Esophagus muscularis mucosa (tissue), 4 donors: Measurements from ENCODE around the gene DGKD. TPM values are rescaled to one million over a fixed set of nuclear protein-coding genes. Genes with fewer than 3 reads are reported as not detected.

Experiments used
- DNase-seq: peaks from one replicate; pipeline ENCODE4 v3.0.0-alpha.2; 2017; ENCODE audit errors: extremely low spot score
- H3K27ac ChIP-seq, 4 donors: fragments of 200-600 bp; sonication (generic); replicated peaks in 1 of 4; 1 replicate in 3 of 4; 2 replicates in 1 of 4; pipeline ENCODE4 v1.5.1; 2016 to 2019; ENCODE audit warnings: mild to moderate bottlenecking in 1 of 4
- H3K27me3 ChIP-seq, 4 donors: fragments of 200-600 bp; sonication (generic); one replicate each; pipeline versions ENCODE4 v1.5.1 to v1.6.0; 2016 to 2019
- H3K36me3 ChIP-seq, 4 donors: fragments of 200-600 bp; sonication (generic); one replicate each; pipeline ENCODE4 v1.5.1; 2016 to 2019
- H3K4me1 ChIP-seq, 4 donors: fragments of 200-600 bp; sonication (generic); one replicate each; pipeline ENCODE4 v1.5.1; 2016 to 2019
- H3K4me3 ChIP-seq, 4 donors: fragments of 200-600 bp; sonication (generic); 1 replicate in 2 of 4; 2 replicates in 2 of 4; pipeline ENCODE4 v1.5.1; 2016 to 2019; ENCODE audit warnings: mild to moderate bottlenecking in 4 of 4, moderate library complexity in 1 of 4
- H3K9me3 ChIP-seq, 4 donors: fragments of 200-600 bp; sonication (generic); 1 replicate in 3 of 4; 2 replicates in 1 of 4; pipeline ENCODE4 v1.5.1; 2016 to 2019
- EP300 ChIP-seq: sonication (generic); formaldehyde crosslinking; IDR thresholded peaks from one replicate; pipeline ENCODE4 v1.6.1; 2017; ENCODE audit warnings: antibody characterized with exemption
- POLR2A ChIP-seq: fragments of 450-650 bp; IDR thresholded peaks from one replicate; pipeline ENCODE4 v1.6.1; 2017; ENCODE audit warnings: antibody characterized with exemption, moderate library complexity, mild to moderate bottlenecking, low read depth
- POLR2AphosphoS5 ChIP-seq, 2 donors: sonication (generic); formaldehyde crosslinking; IDR thresholded peaks; one replicate each; pipeline ENCODE4 v1.6.1; 2017; ENCODE audit warnings: antibody characterized with exemption in 2 of 2
- WGBS: methylation state at CpG from one replicate; pipeline ENCODE4 v1.1.5; 2018; 5-methylcytosine and 5-hydroxymethylcytosine counted together
- intact Hi-C: fragments of 100-400 bp; cut with DNase I; formaldehyde crosslinking; loops from one replicate; pipeline ENCODE4 v1.15.1; 2023
- total RNA-seq, 4 donors: library from RNA; depleted of rRNA; stranded (reverse); fragments of >200 nt; gene quantifications; one replicate each; pipeline versions ENCODE4 v1.1.0 to v1.2.1, GENCODE V29; 2016
- TF ChIP-seq, protein P1 (sequence below), 3 experiments: fragments of 200-600 bp in 2 of 3; fragments of 450-650 bp in 1 of 3; sonication (generic) in 2 of 3; IDR thresholded peaks; one replicate each; pipeline ENCODE4 v1.5.1; 2017 to 2019; ENCODE audit warnings: antibody characterized with exemption in 3 of 3, mild to moderate bottlenecking in 2 of 3, moderate library complexity in 1 of 3

The DGKD gene
- total RNA-seq, 4 donors from 2014 or later: 11.6 to 16.1 (median 13.3) TPM

DNA sequence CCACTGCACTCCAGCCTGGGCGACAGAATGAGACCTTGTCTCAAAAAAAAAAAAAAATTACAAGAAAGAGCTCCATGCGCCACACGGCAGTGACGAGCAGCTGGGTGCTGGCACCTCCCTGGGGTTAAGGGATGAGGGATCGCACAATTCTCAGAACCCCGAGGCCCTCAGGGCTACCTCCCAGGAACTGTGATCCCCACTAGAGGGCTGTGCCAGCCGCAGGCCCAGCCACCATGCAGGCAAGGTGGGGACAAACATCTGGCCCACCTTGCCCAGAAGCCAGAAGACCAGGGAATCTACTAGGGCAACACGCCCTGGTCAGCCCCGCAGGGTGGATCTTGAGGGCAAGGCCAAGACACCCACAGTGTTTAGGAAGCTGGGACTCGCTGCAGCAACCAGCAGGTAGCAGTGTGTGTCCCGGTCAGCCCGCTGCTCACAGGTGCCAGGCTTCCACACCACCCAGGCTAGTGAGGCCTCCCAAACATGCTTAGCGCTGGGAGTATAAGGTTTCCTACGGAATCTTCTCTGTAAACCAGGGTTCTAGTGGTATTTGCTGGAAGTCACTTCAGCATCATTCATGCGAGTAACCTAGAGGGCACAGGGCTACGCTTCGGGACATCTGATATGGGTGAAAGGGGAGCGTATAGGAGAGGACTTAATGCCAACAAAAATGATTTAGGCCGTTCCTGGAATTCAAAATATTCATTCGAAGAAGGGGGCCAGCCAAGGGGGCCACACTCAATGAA, 39.9 kb upstream of the DGKD start:
- no peaks in the 10 kb centered on the region for H3K36me3 ChIP-seq
- no peak overlapping the region for H3K27ac ChIP-seq
- DNase-seq: no peak
- WGBS: 89% methylated on average over 16 of the region's 20 CpGs
- intact Hi-C loops: no loop called here
- no peaks in the 10 kb centered on the region for H3K9me3 ChIP-seq
- no peak overlapping the region for H3K4me3 ChIP-seq
- no peaks in the 10 kb centered on the region for H3K4me1 ChIP-seq
- TF ChIP-seq, protein P1, sequence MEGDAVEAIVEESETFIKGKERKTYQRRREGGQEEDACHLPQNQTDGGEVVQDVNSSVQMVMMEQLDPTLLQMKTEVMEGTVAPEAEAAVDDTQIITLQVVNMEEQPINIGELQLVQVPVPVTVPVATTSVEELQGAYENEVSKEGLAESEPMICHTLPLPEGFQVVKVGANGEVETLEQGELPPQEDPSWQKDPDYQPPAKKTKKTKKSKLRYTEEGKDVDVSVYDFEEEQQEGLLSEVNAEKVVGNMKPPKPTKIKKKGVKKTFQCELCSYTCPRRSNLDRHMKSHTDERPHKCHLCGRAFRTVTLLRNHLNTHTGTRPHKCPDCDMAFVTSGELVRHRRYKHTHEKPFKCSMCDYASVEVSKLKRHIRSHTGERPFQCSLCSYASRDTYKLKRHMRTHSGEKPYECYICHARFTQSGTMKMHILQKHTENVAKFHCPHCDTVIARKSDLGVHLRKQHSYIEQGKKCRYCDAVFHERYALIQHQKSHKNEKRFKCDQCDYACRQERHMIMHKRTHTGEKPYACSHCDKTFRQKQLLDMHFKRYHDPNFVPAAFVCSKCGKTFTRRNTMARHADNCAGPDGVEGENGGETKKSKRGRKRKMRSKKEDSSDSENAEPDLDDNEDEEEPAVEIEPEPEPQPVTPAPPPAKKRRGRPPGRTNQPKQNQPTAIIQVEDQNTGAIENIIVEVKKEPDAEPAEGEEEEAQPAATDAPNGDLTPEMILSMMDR (IDR thresholded peaks at IDR 0.05): no peak
- TF ChIP-seq POLR2AphosphoS5 (IDR thresholded peaks at IDR 0.05) (no peak), EP300 (no peak)
- no peaks in the 10 kb centered on the region for H3K27me3 ChIP-seq

- Histone ChIP-seq H3K9me3 (no peaks in the 10 kb centered on the region), H3K4me1 (no peaks in the 10 kb centered on the region), H3K27me3 (peaks cover 0 to 5% (median 0%) of the 10 kb centered on the region in 4 donors), H3K4me3 (no peak overlapping the region), H3K27ac (no peak overlapping the region), H3K36me3 (no peaks in the 10 kb centered on the region)
- 74% methylated on average over 7 of the region's 7 CpGs for WGBS
- no peak for DNase-seq
- intact Hi-C loops: no loop called here
- TF ChIP-seq, protein P1 (IDR thresholded peaks at IDR 0.05): no peak
- TF ChIP-seq POLR2A (no peak), EP300 (no peak), POLR2AphosphoS5 (IDR thresholded peaks at IDR 0.05) (no peak)
These were observed 36.9 kb upstream of the DGKD start for GRCh38 chr2:233317196-233317943.

GRCh38 chr2:233319256-233319655, 35.0 kb upstream of the DGKD start:
- Histone ChIP-seq H3K4me3 (no peak overlapping the region), H3K27ac (no peak overlapping the region), H3K9me3 (no peaks in the 10 kb centered on the region), H3K4me1 (no peaks in the 10 kb centered on the region), H3K36me3 (no peaks in the 10 kb centered on the region), H3K27me3 (peaks cover 0 to 5% (median 0%) of the 10 kb centered on the region in 4 donors)
- intact Hi-C loops: no loop called here
- DNase-seq: no peak
- TF ChIP-seq POLR2AphosphoS5 (IDR thresholded peaks at IDR 0.05) (no peak), POLR2A (no peak), EP300 (no peak)
- TF ChIP-seq, protein P1 (IDR thresholded peaks at IDR 0.05): no peak
- 85% methylated on average over 5 of the region's 5 CpGs for WGBS

GRCh38 chr2:233320470-233320869, 33.8 kb upstream of the DGKD start:
- Histone ChIP-seq H3K27ac (no peak overlapping the region), H3K4me3 (no peak overlapping the region), H3K9me3 (no peaks in the 10 kb centered on the region), H3K4me1 (no peaks in the 10 kb centered on the region), H3K27me3 (peaks cover 0 to 5% (median 0%) of the 10 kb centered on the region in 4 donors), H3K36me3 (no peaks in the 10 kb centered on the region)
- DNase-seq: no peak
- 97% methylated on average over 14 of the region's 17 CpGs for WGBS
- TF ChIP-seq EP300: no peak
- TF ChIP-seq, protein P1 (IDR thresholded peaks at IDR 0.05): no peak
- no peak for TF ChIP-seq POLR2AphosphoS5 (IDR thresholded peaks at IDR 0.05)
- TF ChIP-seq POLR2A: no peak
- intact Hi-C loops: no loop called here
